ENCODE results near the gene KIF21B. TPM values are rescaled to one million over a fixed set of nuclear protein-coding genes. Genes with fewer than 3 reads are reported as not detected.

Gene KIF21B
- total and polyA plus RNA-seq, 9 donors = 0.57 to 1.9 (median 0.88) TPM

- no peaks in the 10 kb centered on the region for H3K36me3 ChIP-seq
- H3K9me3 ChIP-seq = no peaks in the 10 kb centered on the region
- DNase-seq = no peak
- no peaks in the 10 kb centered on the region for H3K27me3 ChIP-seq
- WGBS, 3 donors = 95 to 98% (median 97%) methylated on average over 6 of the region's 6 CpGs
- H3K4me1 ChIP-seq (ENCODE audit: insufficient read depth) = no peaks in the 10 kb centered on the region
- H3K27ac ChIP-seq = no peak overlapping the region
- H3K4me3 ChIP-seq = no peak overlapping the region
- TF ChIP-seq, protein P1, sequence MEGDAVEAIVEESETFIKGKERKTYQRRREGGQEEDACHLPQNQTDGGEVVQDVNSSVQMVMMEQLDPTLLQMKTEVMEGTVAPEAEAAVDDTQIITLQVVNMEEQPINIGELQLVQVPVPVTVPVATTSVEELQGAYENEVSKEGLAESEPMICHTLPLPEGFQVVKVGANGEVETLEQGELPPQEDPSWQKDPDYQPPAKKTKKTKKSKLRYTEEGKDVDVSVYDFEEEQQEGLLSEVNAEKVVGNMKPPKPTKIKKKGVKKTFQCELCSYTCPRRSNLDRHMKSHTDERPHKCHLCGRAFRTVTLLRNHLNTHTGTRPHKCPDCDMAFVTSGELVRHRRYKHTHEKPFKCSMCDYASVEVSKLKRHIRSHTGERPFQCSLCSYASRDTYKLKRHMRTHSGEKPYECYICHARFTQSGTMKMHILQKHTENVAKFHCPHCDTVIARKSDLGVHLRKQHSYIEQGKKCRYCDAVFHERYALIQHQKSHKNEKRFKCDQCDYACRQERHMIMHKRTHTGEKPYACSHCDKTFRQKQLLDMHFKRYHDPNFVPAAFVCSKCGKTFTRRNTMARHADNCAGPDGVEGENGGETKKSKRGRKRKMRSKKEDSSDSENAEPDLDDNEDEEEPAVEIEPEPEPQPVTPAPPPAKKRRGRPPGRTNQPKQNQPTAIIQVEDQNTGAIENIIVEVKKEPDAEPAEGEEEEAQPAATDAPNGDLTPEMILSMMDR (IDR thresholded peaks at IDR 0.05) = no peak
- TF ChIP-seq POLR2A (IDR thresholded peaks at IDR 0.05) = no peak
- no peak for TF ChIP-seq EP300 (IDR thresholded peaks at IDR 0.05)
- intact Hi-C loops (cut with DNase I) = no loop called here
Observed at GRCh38 chr1:201004154-201004553, 19.4 kb downstream of the KIF21B start.

GRCh38 chr1:201002510-201002909 lies 21.0 kb downstream of the KIF21B start:
- no peaks in the 10 kb centered on the region for H3K36me3 ChIP-seq
- TF ChIP-seq POLR2A (IDR thresholded peaks at IDR 0.05) (no peak), EP300 (IDR thresholded peaks at IDR 0.05) (no peak)
- TF ChIP-seq, protein P1 (IDR thresholded peaks at IDR 0.05) = no peak
- H3K4me1 ChIP-seq (ENCODE audit: insufficient read depth) = no peaks in the 10 kb centered on the region
- 90 to 100% (median 94%) methylated on average over 1 of the region's 1 CpG for WGBS, 3 donors
- no peaks in the 10 kb centered on the region for H3K27me3 ChIP-seq
- no peak for DNase-seq
- no peaks in the 10 kb centered on the region for H3K9me3 ChIP-seq
- H3K4me3 ChIP-seq = no peak overlapping the region
- H3K27ac ChIP-seq = no peak overlapping the region
- intact Hi-C loops (cut with DNase I) = no loop called here

DNA sequence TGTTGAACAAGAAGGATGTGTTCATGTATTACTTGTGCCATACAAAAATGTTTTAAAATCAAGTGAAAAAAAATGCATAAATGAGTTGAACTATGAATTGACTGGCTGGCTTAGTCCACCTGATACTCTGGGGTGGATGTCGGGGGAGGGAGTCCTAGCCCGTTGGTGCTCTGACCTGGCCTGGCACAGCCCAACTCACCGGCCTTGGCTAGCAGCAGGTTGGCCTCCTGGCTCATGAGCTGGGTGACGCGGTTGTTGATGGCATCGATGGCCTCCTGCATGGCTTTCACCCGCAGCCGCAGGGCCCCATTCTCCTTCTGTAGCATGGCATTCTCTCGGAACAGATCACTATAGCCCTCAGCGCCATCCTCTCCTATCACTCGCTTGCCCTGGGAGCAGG lies 21.6 kb downstream of the KIF21B start:
- Histone ChIP-seq H3K27ac (no peak overlapping the region), H3K36me3 (no peaks in the 10 kb centered on the region), H3K4me1 (ENCODE audit: insufficient read depth) (no peaks in the 10 kb centered on the region), H3K27me3 (no peaks in the 10 kb centered on the region), H3K4me3 (no peak overlapping the region), H3K9me3 (no peaks in the 10 kb centered on the region)
- WGBS, 3 donors = 80 to 84% (median 83%) methylated on average over 11 of the region's 11 CpGs
- intact Hi-C loops (cut with DNase I) = no loop called here
- DNase-seq = no peak
- TF ChIP-seq POLR2A (IDR thresholded peaks at IDR 0.05) = no peak
- TF ChIP-seq, protein P1 (IDR thresholded peaks at IDR 0.05) = no peak
- no peak for TF ChIP-seq EP300 (IDR thresholded peaks at IDR 0.05)

GRCh38 chr1:201000391-201000790 lies 23.1 kb downstream of the KIF21B start:
- no peak for TF ChIP-seq POLR2A (IDR thresholded peaks at IDR 0.05)
- TF ChIP-seq EP300 (IDR thresholded peaks at IDR 0.05) = no peak
- TF ChIP-seq, protein P1 (IDR thresholded peaks at IDR 0.05) = no peak
- H3K4me3 ChIP-seq = no peak overlapping the region
- no peaks in the 10 kb centered on the region for H3K36me3 ChIP-seq
- DNase-seq = no peak
- H3K4me1 ChIP-seq (ENCODE audit: insufficient read depth) = no peaks in the 10 kb centered on the region
- WGBS, 3 donors = 95 to 97% (median 96%) methylated on average over 25 of the region's 25 CpGs
- no peaks in the 10 kb centered on the region for H3K27me3 ChIP-seq
- no peaks in the 10 kb centered on the region for H3K9me3 ChIP-seq
- no peak overlapping the region for H3K27ac ChIP-seq
- intact Hi-C loops (cut with DNase I) = no loop called here
